LNCAP (cell line): ENCODE results near the gene CACNG7.

ENCODE experiments used
- CTCF ChIP-seq: fragments of 450-650 bp; IDR thresholded peaks from 2 replicates; pipeline ENCODE4 v1.5.1; 2017; ENCODE audit warnings: mild to moderate bottlenecking

Gene CACNG7

GRCh38 chr19:53908935-53909415, at the start of gene CACNG7:
CACNG7 (plus strand) TSS chr19:53909278; CDS start chr19:53912832, 3,554 bp downstream.
- TF ChIP-seq CTCF, result no peak

GRCh38 chr19:53864308-53864836, 44.7 kb upstream of the CACNG7 start:
- no peak for TF ChIP-seq CTCF

GRCh38 chr19:53865523-53865917, 43.6 kb upstream of the CACNG7 start:
- no peak for TF ChIP-seq CTCF

GRCh38 chr19:53865918-53866864, 42.9 kb upstream of the CACNG7 start:
- no peak for TF ChIP-seq CTCF

GRCh38 chr19:53866865-53867224, 42.2 kb upstream of the CACNG7 start:
- no peak for TF ChIP-seq CTCF

- TF ChIP-seq CTCF, result no peak
Observed at GRCh38 chr19:53867225-53868090, 41.6 kb upstream of the CACNG7 start, which contains the start of gene MYADM. MYADM (plus strand) TSS chr19:53867883; CDS start chr19:53873530, 5,647 bp downstream.
